ENCODE results near the gene SLC35F1.

DNA sequence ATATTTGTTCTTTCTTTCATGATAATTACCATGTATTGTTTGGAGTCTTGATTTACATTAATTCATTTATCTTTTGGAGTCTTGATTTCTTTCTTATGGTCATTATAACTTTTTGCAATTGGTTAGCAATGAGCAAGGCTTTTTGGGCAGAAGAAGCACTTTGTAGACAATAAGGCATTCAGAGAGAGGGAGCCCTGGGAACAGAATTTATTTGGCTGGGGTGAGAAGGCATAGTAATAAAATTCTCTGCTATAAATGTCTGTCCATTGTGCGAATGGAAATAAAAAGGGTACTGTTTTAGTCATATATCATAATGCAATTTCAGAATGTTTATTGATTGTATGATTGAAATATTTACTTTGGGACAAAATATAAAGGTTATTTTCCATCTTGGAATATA, 147.0 kb downstream of the SLC35F1 start:
- TF ChIP-seq, protein P1, sequence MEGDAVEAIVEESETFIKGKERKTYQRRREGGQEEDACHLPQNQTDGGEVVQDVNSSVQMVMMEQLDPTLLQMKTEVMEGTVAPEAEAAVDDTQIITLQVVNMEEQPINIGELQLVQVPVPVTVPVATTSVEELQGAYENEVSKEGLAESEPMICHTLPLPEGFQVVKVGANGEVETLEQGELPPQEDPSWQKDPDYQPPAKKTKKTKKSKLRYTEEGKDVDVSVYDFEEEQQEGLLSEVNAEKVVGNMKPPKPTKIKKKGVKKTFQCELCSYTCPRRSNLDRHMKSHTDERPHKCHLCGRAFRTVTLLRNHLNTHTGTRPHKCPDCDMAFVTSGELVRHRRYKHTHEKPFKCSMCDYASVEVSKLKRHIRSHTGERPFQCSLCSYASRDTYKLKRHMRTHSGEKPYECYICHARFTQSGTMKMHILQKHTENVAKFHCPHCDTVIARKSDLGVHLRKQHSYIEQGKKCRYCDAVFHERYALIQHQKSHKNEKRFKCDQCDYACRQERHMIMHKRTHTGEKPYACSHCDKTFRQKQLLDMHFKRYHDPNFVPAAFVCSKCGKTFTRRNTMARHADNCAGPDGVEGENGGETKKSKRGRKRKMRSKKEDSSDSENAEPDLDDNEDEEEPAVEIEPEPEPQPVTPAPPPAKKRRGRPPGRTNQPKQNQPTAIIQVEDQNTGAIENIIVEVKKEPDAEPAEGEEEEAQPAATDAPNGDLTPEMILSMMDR (IDR thresholded peaks at IDR 0.05), result no peak
- TF ChIP-seq POLR2A (IDR thresholded peaks at IDR 0.05), result no peak

All from lower leg skin (tissue), 3 donors.